ENCODE results near the gene POGLUT2.

GRCh38 chr13:102793611-102794355 lies 5.0 kb downstream of the POGLUT2 start:
- TF ChIP-seq CTCF (IDR thresholded peaks at IDR 0.05), result no peak
- TF ChIP-seq POLR2A (IDR thresholded peaks at IDR 0.05), result no peak
- no peak for TF ChIP-seq POLR2AphosphoS5 (IDR thresholded peaks at IDR 0.05)
- TF ChIP-seq EP300 (IDR thresholded peaks at IDR 0.05), result no peak

Measured in upper lobe of left lung (tissue), 4 donors.